Transverse colon (tissue), 4 donors: Measurements from ENCODE around the gene HBD. TPM values are rescaled to one million over a fixed set of nuclear protein-coding genes. Genes with fewer than 3 reads are reported as not detected.

ENCODE experiments used
- DNase-seq: peaks from one replicate; pipeline ENCODE4 v3.0.0-alpha.2; 2019
- H3K27ac ChIP-seq, 4 donors: fragments of 200-600 bp; sonication (generic); 2 replicates each; pipeline ENCODE4 v1.5.1; 2016 to 2018; ENCODE audit warnings: inconsistent platforms in 4 of 4
- H3K27me3 ChIP-seq: fragments of 200-600 bp; sonication (generic); 2 replicates; pipeline ENCODE4 v1.5.1; 2017; ENCODE audit warnings: inconsistent platforms
- H3K36me3 ChIP-seq, 4 donors: fragments of 200-600 bp; sonication (generic); 2 replicates each; pipeline ENCODE4 v1.5.1; 2017 to 2019; ENCODE audit warnings: inconsistent platforms in 4 of 4
- H3K4me1 ChIP-seq, 4 donors: fragments of 200-600 bp; sonication (generic); 2 replicates each; pipeline ENCODE4 v1.5.1; 2017 to 2020; ENCODE audit warnings: inconsistent platforms in 4 of 4
- H3K4me3 ChIP-seq, 4 donors: fragments of 200-600 bp; sonication (generic); 1 replicate in 1 of 4; 2 replicates in 3 of 4; pipeline versions ENCODE4 v1.5.1 to v1.6.1; 2017 to 2019; ENCODE audit warnings: inconsistent platforms in 4 of 4
- H3K9me3 ChIP-seq, 2 donors: fragments of 200-600 bp; sonication (generic); 2 replicates each; pipeline ENCODE4 v1.5.1; 2017 to 2019; ENCODE audit warnings: inconsistent platforms in 2 of 2
- EP300 ChIP-seq: sonication (generic); formaldehyde crosslinking; IDR thresholded peaks from one replicate; pipeline ENCODE4 v1.6.1; 2017; ENCODE audit warnings: antibody characterized with exemption, low read depth
- POLR2A ChIP-seq: fragments of 450-650 bp; IDR thresholded peaks from one replicate; pipeline ENCODE4 v1.6.1; 2016; ENCODE audit warnings: antibody characterized with exemption, mild to moderate bottlenecking, moderate library complexity
- POLR2AphosphoS5 ChIP-seq, 3 donors: sonication (generic); formaldehyde crosslinking; IDR thresholded peaks; one replicate each; pipeline ENCODE4 v1.6.1; 2016; ENCODE audit warnings: antibody characterized with exemption in 3 of 3
- WGBS, 2 donors: methylation state at CpG; one replicate each; pipeline ENCODE4 v1.1.5; 2018; ENCODE audit warnings: low coverage in 1 of 2; 5-methylcytosine and 5-hydroxymethylcytosine counted together
- in situ Hi-C, 4 donors: fragments of 200-750 bp; cut with MboI; loops; one replicate each; pipeline versions ENCODE4 v1.15.0 to v1.15.1; 2017; ENCODE audit warnings: low sequenced_read_pairs in 3 of 4, low pct_ligation_motif_present in 1 of 4, low pct_unique_long_range_greater_than_20kb in 1 of 4
- intact Hi-C: fragments of 100-400 bp; cut with DNase I; formaldehyde crosslinking; loops from one replicate; pipeline ENCODE4 v1.15.1; 2023; ENCODE audit warnings: low total_unique reads
- total RNA-seq, 4 donors: library from RNA; depleted of rRNA; stranded (reverse); fragments of >200 nt; gene quantifications; one replicate each; pipeline ENCODE4 v1.1.0, GENCODE V29; 2016
- TF ChIP-seq, protein P1 (sequence below), 5 experiments: fragments of 200-600 bp in 3 of 5; fragments of 450-650 bp in 2 of 5; sonication (generic) in 3 of 5; IDR thresholded peaks; 1 replicate in 2 of 5; 2 replicates in 3 of 5; pipeline ENCODE4 v1.5.1; 2016 to 2017; ENCODE audit warnings: antibody characterized with exemption in 5 of 5, inconsistent platforms in 3 of 5, mild to moderate bottlenecking in 2 of 5, moderate library complexity in 1 of 5

The HBD gene
- total RNA-seq, 4 donors from 2014 or later: not detected

DNA sequence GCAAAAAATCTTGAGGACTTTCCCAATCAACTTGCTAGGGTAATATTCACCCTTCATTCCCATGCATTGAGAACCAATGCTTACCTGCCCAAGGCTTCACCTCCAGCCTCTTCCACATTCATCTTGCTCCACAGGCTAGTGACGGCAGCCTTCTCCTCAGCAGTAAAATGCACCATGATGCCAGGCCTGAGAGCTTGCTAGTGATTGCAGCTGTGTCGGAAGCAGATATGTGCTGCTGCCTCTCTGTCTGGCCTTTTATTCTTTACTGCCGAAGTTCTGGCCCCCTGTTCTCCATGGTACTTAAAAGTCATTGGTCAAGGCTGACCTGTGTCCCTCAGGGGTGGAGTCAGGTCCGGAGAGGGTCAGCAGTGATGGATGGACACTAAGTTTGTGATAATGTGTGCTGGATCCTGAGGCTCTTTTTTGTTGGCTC lies 35.4 kb upstream of the HBD start, which contains the start of gene HBE1:
TSS of gene HBE1 (minus strand) at position 231 of the 433 bp plus-strand sequence. CDS start at position 176, 55 bp downstream.
- Histone ChIP-seq H3K27me3 (no peaks in the 10 kb centered on the region), H3K27ac (no peak within 1 kb of the TSS), H3K9me3 (no peaks in the 10 kb centered on the region), H3K4me3 (no peak within 1 kb of the TSS), H3K4me1 (no peaks in the 10 kb centered on the region), H3K36me3 (no peaks in the 10 kb centered on the region)
- DNase-seq: no peak
- no peak for TF ChIP-seq POLR2AphosphoS5 (IDR thresholded peaks at IDR 0.05)
- in situ Hi-C loops: no loop called here
- WGBS, 2 donors: 72 to 82% methylated on average over 3 to 4 of the region's 4 CpGs
- intact Hi-C loops: no loop called here

DNA sequence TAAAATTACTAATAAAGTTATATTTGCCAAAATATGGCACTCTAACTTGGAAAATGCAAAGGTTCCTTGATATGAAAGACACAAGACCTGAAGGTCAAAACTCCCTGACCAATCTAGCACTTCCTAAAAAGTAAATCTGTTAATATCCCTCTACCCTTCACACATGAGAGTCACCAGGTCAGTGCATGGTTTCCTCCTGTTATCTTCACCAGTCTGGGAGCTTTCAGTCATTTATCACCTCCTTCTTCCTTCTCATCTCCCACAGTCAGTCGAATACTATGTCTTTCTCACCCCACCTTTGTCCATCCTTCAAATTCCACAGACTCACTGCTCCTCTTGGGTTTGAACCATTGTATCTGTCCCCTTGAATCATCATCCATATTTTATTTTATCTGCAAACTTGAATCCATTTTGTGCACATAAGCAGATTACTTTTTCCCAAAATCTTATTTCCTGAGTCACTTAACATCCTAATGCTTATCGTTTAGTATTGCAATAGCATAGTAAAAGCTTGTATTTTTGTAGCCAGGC lies 32.8 kb upstream of the HBD start:
- Histone ChIP-seq H3K4me1 (no peaks in the 10 kb centered on the region), H3K36me3 (no peaks in the 10 kb centered on the region), H3K27me3 (no peaks in the 10 kb centered on the region), H3K27ac (no peak overlapping the region), H3K4me3 (no peak overlapping the region), H3K9me3 (no peaks in the 10 kb centered on the region)
- intact Hi-C loops: no loop called here
- in situ Hi-C loops: no loop called here
- WGBS, 2 donors: 81 to 85% methylated on average over 2 of the region's 2 CpGs
- TF ChIP-seq POLR2A (no peak), POLR2AphosphoS5 (IDR thresholded peaks at IDR 0.05) (no peak), EP300 (no peak)
- TF ChIP-seq, protein P1, sequence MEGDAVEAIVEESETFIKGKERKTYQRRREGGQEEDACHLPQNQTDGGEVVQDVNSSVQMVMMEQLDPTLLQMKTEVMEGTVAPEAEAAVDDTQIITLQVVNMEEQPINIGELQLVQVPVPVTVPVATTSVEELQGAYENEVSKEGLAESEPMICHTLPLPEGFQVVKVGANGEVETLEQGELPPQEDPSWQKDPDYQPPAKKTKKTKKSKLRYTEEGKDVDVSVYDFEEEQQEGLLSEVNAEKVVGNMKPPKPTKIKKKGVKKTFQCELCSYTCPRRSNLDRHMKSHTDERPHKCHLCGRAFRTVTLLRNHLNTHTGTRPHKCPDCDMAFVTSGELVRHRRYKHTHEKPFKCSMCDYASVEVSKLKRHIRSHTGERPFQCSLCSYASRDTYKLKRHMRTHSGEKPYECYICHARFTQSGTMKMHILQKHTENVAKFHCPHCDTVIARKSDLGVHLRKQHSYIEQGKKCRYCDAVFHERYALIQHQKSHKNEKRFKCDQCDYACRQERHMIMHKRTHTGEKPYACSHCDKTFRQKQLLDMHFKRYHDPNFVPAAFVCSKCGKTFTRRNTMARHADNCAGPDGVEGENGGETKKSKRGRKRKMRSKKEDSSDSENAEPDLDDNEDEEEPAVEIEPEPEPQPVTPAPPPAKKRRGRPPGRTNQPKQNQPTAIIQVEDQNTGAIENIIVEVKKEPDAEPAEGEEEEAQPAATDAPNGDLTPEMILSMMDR (IDR thresholded peaks at IDR 0.05): no peak
- no peak for DNase-seq

DNA sequence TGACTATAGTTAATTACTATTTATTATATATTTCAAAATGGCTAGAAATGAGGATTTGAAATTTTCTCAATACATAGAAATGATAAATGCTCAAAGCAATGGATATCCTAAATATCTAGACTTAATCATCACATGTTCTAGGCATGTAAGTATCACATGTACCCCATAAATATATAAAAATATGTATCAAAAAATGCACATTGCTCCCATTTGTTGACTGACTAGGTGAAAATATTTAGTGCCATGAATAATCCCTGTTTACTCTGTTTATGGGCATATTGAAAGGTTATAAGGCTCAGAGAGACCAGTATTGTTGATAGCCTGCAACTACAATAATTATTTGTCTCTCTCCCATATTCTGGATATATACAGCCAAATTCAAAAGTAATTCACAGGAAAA lies 32.3 kb upstream of the HBD start:
- Histone ChIP-seq H3K27ac (no peak overlapping the region), H3K4me3 (no peak overlapping the region), H3K4me1 (no peaks in the 10 kb centered on the region), H3K27me3 (no peaks in the 10 kb centered on the region), H3K9me3 (no peaks in the 10 kb centered on the region), H3K36me3 (no peaks in the 10 kb centered on the region)
- intact Hi-C loops (no loop called here), in situ Hi-C loops (no loop called here)
- no peak for DNase-seq
- no peak for TF ChIP-seq EP300
- TF ChIP-seq, protein P1 (IDR thresholded peaks at IDR 0.05): no peak
- no peak for TF ChIP-seq POLR2AphosphoS5 (IDR thresholded peaks at IDR 0.05)
- no peak for TF ChIP-seq POLR2A

DNA sequence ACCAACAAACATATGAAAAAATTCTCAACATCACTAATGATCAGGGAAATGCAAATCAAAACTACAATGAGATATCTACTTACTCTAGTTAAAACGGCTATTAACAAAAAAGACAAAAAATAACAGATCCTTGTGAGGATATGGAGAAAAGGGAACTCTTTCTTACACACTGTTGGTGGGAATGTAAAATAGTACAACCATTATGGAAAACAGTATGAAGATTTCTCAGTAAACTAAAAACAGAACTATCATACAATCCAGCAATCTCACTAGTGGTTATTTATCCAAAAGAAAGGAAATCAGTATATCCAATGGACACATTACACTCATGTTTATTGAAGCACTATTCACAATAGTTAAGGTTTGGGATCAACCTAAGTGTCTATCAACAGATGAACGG lies 31.5 kb upstream of the HBD start:
- no peak for TF ChIP-seq POLR2A
- TF ChIP-seq POLR2AphosphoS5 (IDR thresholded peaks at IDR 0.05): no peak
- TF ChIP-seq EP300: no peak
- H3K27me3 ChIP-seq: no peaks in the 10 kb centered on the region
- H3K4me3 ChIP-seq: no peak overlapping the region
- no peaks in the 10 kb centered on the region for H3K9me3 ChIP-seq
- WGBS, 2 donors: 54 to 61% methylated on average over 2 of the region's 2 CpGs
- H3K36me3 ChIP-seq: no peaks in the 10 kb centered on the region
- intact Hi-C loops (no loop called here), in situ Hi-C loops (no loop called here)
- H3K27ac ChIP-seq: no peak overlapping the region
- no peaks in the 10 kb centered on the region for H3K4me1 ChIP-seq
- no peak for DNase-seq

DNA sequence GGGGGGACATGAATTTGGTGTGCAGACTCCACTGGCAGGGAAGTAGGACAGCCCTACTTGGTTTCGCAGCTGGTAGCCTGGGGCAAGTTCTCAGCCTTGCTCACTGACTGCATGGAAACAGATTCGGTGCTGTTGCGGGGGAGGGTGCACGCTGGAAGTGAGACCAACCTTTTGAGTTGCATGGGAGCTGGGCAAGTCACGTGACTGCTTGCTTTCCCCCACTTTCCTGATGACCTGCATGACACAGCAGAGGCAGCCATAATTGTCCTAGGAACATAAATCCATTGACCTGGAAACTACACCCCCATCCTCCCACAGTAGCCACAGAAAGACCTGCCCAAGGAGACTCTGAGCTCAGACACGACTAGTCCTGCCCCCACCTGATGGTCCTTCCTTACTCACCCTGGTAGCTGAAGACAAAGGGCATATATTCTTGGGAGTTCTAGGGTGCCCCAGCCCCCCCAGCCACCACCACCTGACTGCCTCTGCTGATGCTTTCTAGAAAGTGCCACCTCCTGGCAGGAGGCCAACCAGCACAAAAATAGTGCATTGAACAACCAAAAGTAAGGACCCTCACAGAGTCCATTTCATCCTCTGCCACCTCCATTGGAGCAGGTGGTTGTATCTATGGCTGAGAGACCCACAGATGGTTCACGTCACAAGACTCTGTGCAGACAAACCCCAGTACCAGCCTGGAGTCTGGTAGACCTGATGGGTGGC lies 24.4 kb upstream of the HBD start:
- WGBS, 2 donors: 76% methylated on average over 7 of the region's 7 CpGs; no CpG with 5 or more reads in 1 of the 2 donors

More for the DNA sequence above, 24.4 kb upstream of the HBD start:
- TF ChIP-seq, protein P1 (IDR thresholded peaks at IDR 0.05): no peak
- TF ChIP-seq POLR2AphosphoS5 (IDR thresholded peaks at IDR 0.05) (no peak), POLR2A (no peak), EP300 (no peak)
- in situ Hi-C loops (no loop called here), intact Hi-C loops (no loop called here)
- Histone ChIP-seq H3K36me3 (no peaks in the 10 kb centered on the region), H3K4me1 (no peaks in the 10 kb centered on the region), H3K27ac (no peak overlapping the region), H3K9me3 (no peaks in the 10 kb centered on the region), H3K27me3 (no peaks in the 10 kb centered on the region), H3K4me3 (no peak overlapping the region)
- DNase-seq: no peak
